HCT116 (cell line): ENCODE results near the gene ADGRF5.

Experiments
- ELF1 ChIP-seq: IDR thresholded peaks from 2 replicates; pipeline ENCODE4 v1.6.1; 2012; ENCODE audit warnings: low read depth, borderline replicate concordance
- POLR2A ChIP-seq: IDR thresholded peaks from 2 replicates; pipeline ENCODE4 v1.7.0; 2011; ENCODE audit warnings: borderline replicate concordance; ENCODE audit not compliant: insufficient read depth, insufficient read length; ENCODE audit errors: extremely low read depth
- TF ChIP-seq, protein P1 (sequence below), 3 experiments: fragments of 200-600 bp in 1 of 3; sonication (generic) in 1 of 3; IDR thresholded peaks in 2 of 3; conservative IDR thresholded peaks in 1 of 3; 2 replicates each; pipeline ENCODE4 v1.5.1; 2012 to 2017; ENCODE audit warnings: low read depth in 2 of 3, low read length in 2 of 3, antibody characterized with exemption in 1 of 3, borderline replicate concordance in 1 of 3, control low read depth in 1 of 3, mild to moderate bottlenecking in 1 of 3, mixed read lengths in 1 of 3, mixed run types in 1 of 3, moderate library complexity in 1 of 3; ENCODE audit not compliant: insufficient read depth in 1 of 3
- TF ChIP-seq, protein P2 (sequence below): IDR thresholded peaks from 2 replicates; pipeline ENCODE4 v1.6.1; 2012

DNA sequence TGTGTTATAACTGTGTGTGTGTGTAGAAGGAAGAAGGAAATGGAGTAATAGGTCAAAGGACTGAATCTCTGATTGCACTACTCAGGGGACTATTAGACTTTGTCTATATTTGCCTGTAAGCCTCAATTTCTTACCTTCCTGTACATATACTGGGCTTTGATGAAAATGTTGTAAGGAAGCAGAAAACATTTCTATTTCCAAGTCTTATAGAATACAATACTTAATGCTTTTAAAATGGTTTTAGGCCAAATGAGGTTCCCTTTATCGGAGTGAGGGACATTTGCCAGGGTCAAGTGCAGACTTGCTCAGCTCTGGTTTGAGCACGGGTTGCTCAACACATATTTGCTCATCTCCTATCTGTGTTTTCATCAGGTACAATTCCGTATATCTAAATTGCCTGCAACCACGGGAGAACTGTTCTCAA lies 100.3 kb downstream of the ADGRF5 start:
- TF ChIP-seq ELF1: no peak
- no peak for TF ChIP-seq POLR2A
- TF ChIP-seq, protein P1, sequence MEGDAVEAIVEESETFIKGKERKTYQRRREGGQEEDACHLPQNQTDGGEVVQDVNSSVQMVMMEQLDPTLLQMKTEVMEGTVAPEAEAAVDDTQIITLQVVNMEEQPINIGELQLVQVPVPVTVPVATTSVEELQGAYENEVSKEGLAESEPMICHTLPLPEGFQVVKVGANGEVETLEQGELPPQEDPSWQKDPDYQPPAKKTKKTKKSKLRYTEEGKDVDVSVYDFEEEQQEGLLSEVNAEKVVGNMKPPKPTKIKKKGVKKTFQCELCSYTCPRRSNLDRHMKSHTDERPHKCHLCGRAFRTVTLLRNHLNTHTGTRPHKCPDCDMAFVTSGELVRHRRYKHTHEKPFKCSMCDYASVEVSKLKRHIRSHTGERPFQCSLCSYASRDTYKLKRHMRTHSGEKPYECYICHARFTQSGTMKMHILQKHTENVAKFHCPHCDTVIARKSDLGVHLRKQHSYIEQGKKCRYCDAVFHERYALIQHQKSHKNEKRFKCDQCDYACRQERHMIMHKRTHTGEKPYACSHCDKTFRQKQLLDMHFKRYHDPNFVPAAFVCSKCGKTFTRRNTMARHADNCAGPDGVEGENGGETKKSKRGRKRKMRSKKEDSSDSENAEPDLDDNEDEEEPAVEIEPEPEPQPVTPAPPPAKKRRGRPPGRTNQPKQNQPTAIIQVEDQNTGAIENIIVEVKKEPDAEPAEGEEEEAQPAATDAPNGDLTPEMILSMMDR (IDR thresholded peaks at IDR 0.05 in 2 of 3, conservative IDR thresholded peaks at IDR 0.05 in 1 of 3; ENCODE audit: borderline replicate concordance in 1 of 3, insufficient read depth in 1 of 3, low read depth in 2 of 3, low read length in 2 of 3): no peak
- TF ChIP-seq, protein P2, sequence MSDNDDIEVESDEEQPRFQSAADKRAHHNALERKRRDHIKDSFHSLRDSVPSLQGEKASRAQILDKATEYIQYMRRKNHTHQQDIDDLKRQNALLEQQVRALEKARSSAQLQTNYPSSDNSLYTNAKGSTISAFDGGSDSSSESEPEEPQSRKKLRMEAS: no peak
